Mesenchymal stem cell (in vitro differentiated cells and primary cell): Measurements from ENCODE around the gene ATOSB.

Experiments
- DNase-seq: peaks from one replicate; pipeline ENCODE4 v3.0.0-alpha.2; 2013
- H2AFZ ChIP-seq: one replicate; pipeline ENCODE4 v1.6.1; 2013; ENCODE audit warnings: low read depth, mild to moderate bottlenecking, control low read depth, inconsistent platforms, low read length, moderate library complexity
- H2AK5ac ChIP-seq: 2 replicates; pipeline ENCODE4 v1.6.1; 2013; ENCODE audit warnings: low read length, moderate library complexity, mild to moderate bottlenecking, inconsistent platforms; ENCODE audit not compliant: severe bottlenecking
- H2BK120ac ChIP-seq: one replicate; pipeline ENCODE4 v1.6.1; 2013; ENCODE audit warnings: low read depth, mild to moderate bottlenecking, inconsistent platforms, low read length, moderate library complexity
- H2BK12ac ChIP-seq, 2 experiments: one replicate each; pipeline ENCODE4 v1.6.1; 2013; ENCODE audit warnings: inconsistent platforms in 2 of 2, low read length in 2 of 2, mild to moderate bottlenecking in 2 of 2, moderate library complexity in 2 of 2, control low read depth in 1 of 2
- H2BK15ac ChIP-seq: one replicate; pipeline ENCODE4 v1.6.1; 2013; ENCODE audit warnings: mild to moderate bottlenecking, low read depth, inconsistent platforms; ENCODE audit not compliant: poor library complexity, severe bottlenecking
- H2BK5ac ChIP-seq: 2 replicates; pipeline ENCODE4 v1.6.1; 2013; ENCODE audit warnings: low read depth, mild to moderate bottlenecking, low read length, control low read depth, inconsistent platforms; ENCODE audit not compliant: poor library complexity, severe bottlenecking
- H3K14ac ChIP-seq, 2 experiments: one replicate each; pipeline ENCODE4 v1.6.1; 2013; ENCODE audit warnings: inconsistent platforms in 2 of 2, low read length in 2 of 2, control low read depth in 1 of 2, mild to moderate bottlenecking in 1 of 2, moderate library complexity in 1 of 2
- H3K18ac ChIP-seq, 2 experiments: one replicate each; pipeline ENCODE4 v1.6.1; 2013; ENCODE audit warnings: inconsistent platforms in 2 of 2, low read length in 2 of 2, control low read depth in 1 of 2, low read depth in 1 of 2, mild to moderate bottlenecking in 1 of 2
- H3K23ac ChIP-seq, 2 experiments: one replicate each; pipeline ENCODE4 v1.6.1; 2013; ENCODE audit warnings: inconsistent platforms in 2 of 2, low read length in 2 of 2, mild to moderate bottlenecking in 2 of 2, moderate library complexity in 2 of 2, control low read depth in 1 of 2
- H3K27ac ChIP-seq: 2 replicates; pipeline ENCODE4 v1.5.1; 2013; ENCODE audit warnings: mild to moderate bottlenecking, moderate library complexity, low read length, control low read depth, inconsistent platforms; ENCODE audit not compliant: poor library complexity, severe bottlenecking
- H3K27me3 ChIP-seq, 2 experiments: 2 replicates each; pipeline versions ENCODE4 v1.6.1 to v1.7.0; 2013; ENCODE audit warnings: low read length in 2 of 2, mild to moderate bottlenecking in 2 of 2, moderate library complexity in 2 of 2, control low read depth in 1 of 2, inconsistent platforms in 1 of 2; ENCODE audit not compliant: control insufficient read depth in 1 of 2, insufficient read depth in 1 of 2
- H3K36me3 ChIP-seq, 2 experiments: 2 replicates each; pipeline versions ENCODE4 v1.6.1 to v1.7.0; 2013; ENCODE audit warnings: low read length in 2 of 2, control low read depth in 1 of 2, inconsistent platforms in 1 of 2, low read depth in 1 of 2, mild to moderate bottlenecking in 1 of 2; ENCODE audit not compliant: insufficient read depth in 2 of 2, control insufficient read depth in 1 of 2
- H3K4ac ChIP-seq, 2 experiments: one replicate each; pipeline ENCODE4 v1.6.1; 2013; ENCODE audit warnings: inconsistent platforms in 2 of 2, low read length in 2 of 2, mild to moderate bottlenecking in 2 of 2, moderate library complexity in 2 of 2, control low read depth in 1 of 2, low read depth in 1 of 2
- H3K4me1 ChIP-seq: 2 replicates; pipeline ENCODE4 v1.6.1; 2013; ENCODE audit warnings: low read depth, low read length, control low read depth; ENCODE audit not compliant: control insufficient read depth, insufficient read depth
- H3K4me2 ChIP-seq: 2 replicates; pipeline ENCODE4 v1.6.1; 2013; ENCODE audit warnings: low read length, mild to moderate bottlenecking, inconsistent platforms; ENCODE audit not compliant: poor library complexity, severe bottlenecking
- H3K4me3 ChIP-seq, 2 experiments: 2 replicates each; pipeline versions ENCODE4 v1.5.1 to v1.7.0; 2013; ENCODE audit warnings: low read length in 2 of 2, mild to moderate bottlenecking in 2 of 2, control low read depth in 1 of 2, low read depth in 1 of 2; ENCODE audit not compliant: insufficient read depth in 1 of 2
- H3K79me1 ChIP-seq: replicated peaks from 2 replicates; pipeline ENCODE4 v1.6.1; 2013; ENCODE audit warnings: mild to moderate bottlenecking, control low read depth, low read length, inconsistent platforms; ENCODE audit not compliant: poor library complexity, severe bottlenecking
- H3K9ac ChIP-seq: 2 replicates; pipeline ENCODE4 v1.7.0; 2013; ENCODE audit warnings: mild to moderate bottlenecking, low read length, moderate library complexity
- H3K9me3 ChIP-seq: 2 replicates; pipeline ENCODE4 v1.7.0; 2013; ENCODE audit warnings: mild to moderate bottlenecking, low read length; ENCODE audit not compliant: control insufficient read depth
- H4K8ac ChIP-seq: one replicate; pipeline ENCODE4 v1.6.1; 2013; ENCODE audit warnings: inconsistent platforms, mild to moderate bottlenecking, low read length, moderate library complexity
- H4K91ac ChIP-seq: one replicate; pipeline ENCODE4 v1.6.1; 2013; ENCODE audit warnings: mild to moderate bottlenecking, low read length, inconsistent platforms
- WGBS: methylation state at CpG from one replicate; pipeline ENCODE4 v1.1.7; 2013; ENCODE audit warnings: mixed read lengths; 5-methylcytosine and 5-hydroxymethylcytosine counted together

The ATOSB gene

DNA sequence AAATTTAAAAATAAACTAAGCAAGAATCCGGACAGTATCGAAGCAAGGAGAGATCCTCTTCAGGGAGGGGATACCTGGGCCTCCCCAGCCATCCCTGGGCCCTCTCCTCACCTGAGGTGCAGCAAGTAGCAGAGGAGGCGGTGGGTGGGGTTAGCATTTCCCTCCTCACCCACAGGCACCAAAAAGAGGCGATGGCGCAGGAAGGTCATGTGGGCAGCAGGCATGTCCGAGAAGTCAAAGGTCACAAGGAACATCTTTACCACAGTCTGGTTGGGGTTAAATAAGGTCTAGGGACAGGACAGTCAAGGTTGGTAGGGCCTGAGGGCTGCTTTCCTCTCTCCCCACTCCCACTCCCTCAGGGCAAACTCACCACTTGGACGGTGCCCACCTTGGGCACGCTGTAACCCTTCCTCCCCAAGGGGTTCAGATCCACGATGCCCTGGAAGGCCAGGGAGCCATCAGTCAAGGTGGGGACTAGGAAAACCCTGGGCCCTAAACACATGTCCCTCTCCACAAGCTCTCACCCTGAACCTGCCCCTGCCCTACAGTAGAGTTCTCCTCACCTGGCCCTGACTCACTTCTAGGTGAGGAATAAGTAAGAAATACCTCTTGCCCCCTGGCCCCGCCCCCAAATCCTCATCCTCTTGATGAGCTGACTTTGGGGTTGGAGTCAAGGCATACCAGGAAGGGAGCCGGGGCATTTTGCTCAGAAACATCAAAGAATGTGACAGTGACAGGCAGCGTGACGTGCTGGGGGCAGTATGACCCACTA, 9.9 kb downstream of the ATOSB start:
- Histone ChIP-seq H3K14ac (no peak overlapping the region), H2AFZ (no peak overlapping the region), H2BK5ac (no peak overlapping the region), H3K4me1 (peaks cover 34% of the 10 kb centered on the region), H3K27me3 (no peaks in the 10 kb centered on the region), H2AK5ac (no peak overlapping the region), H3K4ac (no peak overlapping the region), H2BK15ac (no peak overlapping the region), H3K79me1 (peaks cover 55% of the 10 kb centered on the region), H4K91ac (no peak overlapping the region), H3K9ac (peak overlapping the region; percentile 99), H2BK12ac (no peak overlapping the region), H3K9me3 (no peaks in the 10 kb centered on the region), H3K4me3 (no peak overlapping the region), H3K23ac (no peak overlapping the region), H3K27ac (no peak overlapping the region), H4K8ac (no peak overlapping the region), H3K36me3 (peaks cover 62 to 73% of the 10 kb centered on the region in 2 experiments), H3K4me2 (no peak overlapping the region), H3K18ac (no peak overlapping the region), H2BK120ac (no peak overlapping the region)
- over 99% methylated on average over 9 of the region's 13 CpGs for WGBS
- DNase-seq, result no peak

DNA sequence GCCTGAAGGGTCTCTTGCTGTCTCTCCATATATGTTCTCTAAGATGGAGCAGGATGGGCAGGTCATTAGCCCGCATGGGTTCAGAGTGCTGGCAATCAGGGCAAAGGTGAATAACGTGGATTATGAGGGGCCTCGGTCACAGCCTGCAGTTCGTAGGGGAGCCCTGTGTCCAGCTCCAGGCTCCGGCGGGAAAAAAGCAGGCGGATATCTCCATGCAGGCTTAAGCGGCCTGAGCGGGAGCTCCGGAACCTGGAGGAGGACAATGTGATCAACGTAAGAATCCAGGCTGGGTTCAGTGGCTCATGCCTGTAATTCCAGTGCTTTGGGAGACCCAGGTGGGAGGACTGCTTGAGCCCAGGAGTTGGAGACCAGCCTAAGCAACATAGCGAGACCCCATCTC, 10.5 kb downstream of the ATOSB start:
- no peak overlapping the region for H2BK12ac ChIP-seq
- H3K23ac ChIP-seq, result no peak overlapping the region
- H3K27me3 ChIP-seq, result no peaks in the 10 kb centered on the region
- H2BK5ac ChIP-seq, result no peak overlapping the region
- peaks cover 29% of the 10 kb centered on the region for H3K4me1 ChIP-seq
- H3K4me2 ChIP-seq, result no peak overlapping the region
- H3K14ac ChIP-seq, result no peak overlapping the region
- H3K79me1 ChIP-seq, result peaks cover 60% of the 10 kb centered on the region
- H2AK5ac ChIP-seq, result no peak overlapping the region
- no peaks in the 10 kb centered on the region for H3K9me3 ChIP-seq
- no peak overlapping the region for H3K27ac ChIP-seq
- peak overlapping the region; percentile 99 for H3K9ac ChIP-seq
- DNase-seq, result no peak
- H4K91ac ChIP-seq, result no peak overlapping the region
- no peak overlapping the region for H2AFZ ChIP-seq
- no peak overlapping the region for H2BK15ac ChIP-seq
- no peak overlapping the region for H3K18ac ChIP-seq
- no peak overlapping the region for H3K4me3 ChIP-seq
- WGBS, result 97% methylated on average over 11 of the region's 12 CpGs
- H2BK120ac ChIP-seq, result no peak overlapping the region
- no peak overlapping the region for H3K4ac ChIP-seq
- H3K36me3 ChIP-seq, result peaks cover 67 to 79% of the 10 kb centered on the region in 2 experiments
- H4K8ac ChIP-seq, result no peak overlapping the region

DNA sequence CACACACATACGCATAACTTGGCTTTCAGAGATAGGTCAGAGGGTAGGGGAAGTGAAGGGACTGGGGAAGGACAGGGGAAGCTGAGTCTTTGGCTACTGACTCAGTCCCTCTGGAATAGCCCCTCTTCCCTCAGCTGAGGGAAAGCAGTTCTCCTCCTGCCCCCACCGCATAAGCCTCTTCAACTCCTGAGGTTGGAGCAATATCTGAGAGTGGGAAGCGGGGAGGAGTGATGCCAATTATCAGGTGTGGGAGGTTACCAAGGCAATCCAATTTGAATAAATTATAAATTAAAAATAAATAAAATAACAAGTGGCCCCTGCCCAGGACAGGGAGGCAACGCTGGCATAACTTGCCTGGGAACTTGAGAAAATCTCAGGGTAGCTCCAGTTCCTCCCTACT, 11.1 kb downstream of the ATOSB start:
- Histone ChIP-seq H3K79me1 (peaks cover 61% of the 10 kb centered on the region), H2BK120ac (no peak overlapping the region), H3K9ac (peak overlapping the region; percentile 99), H3K27me3 (no peaks in the 10 kb centered on the region), H3K14ac (no peak overlapping the region), H2BK12ac (no peak overlapping the region), H3K4me2 (no peak overlapping the region), H2BK5ac (no peak overlapping the region), H3K4me1 (peaks cover 25% of the 10 kb centered on the region), H3K23ac (no peak overlapping the region), H3K4me3 (no peak overlapping the region), H3K18ac (no peak overlapping the region), H4K8ac (no peak overlapping the region), H3K36me3 (peaks cover 73 to 85% of the 10 kb centered on the region in 2 experiments), H2BK15ac (no peak overlapping the region), H3K9me3 (no peaks in the 10 kb centered on the region), H4K91ac (no peak overlapping the region), H2AFZ (no peak overlapping the region), H2AK5ac (no peak overlapping the region), H3K4ac (no peak overlapping the region), H3K27ac (no peak overlapping the region)
- DNase-seq, result no peak
- 90% methylated on average over 2 of the region's 4 CpGs for WGBS

DNA sequence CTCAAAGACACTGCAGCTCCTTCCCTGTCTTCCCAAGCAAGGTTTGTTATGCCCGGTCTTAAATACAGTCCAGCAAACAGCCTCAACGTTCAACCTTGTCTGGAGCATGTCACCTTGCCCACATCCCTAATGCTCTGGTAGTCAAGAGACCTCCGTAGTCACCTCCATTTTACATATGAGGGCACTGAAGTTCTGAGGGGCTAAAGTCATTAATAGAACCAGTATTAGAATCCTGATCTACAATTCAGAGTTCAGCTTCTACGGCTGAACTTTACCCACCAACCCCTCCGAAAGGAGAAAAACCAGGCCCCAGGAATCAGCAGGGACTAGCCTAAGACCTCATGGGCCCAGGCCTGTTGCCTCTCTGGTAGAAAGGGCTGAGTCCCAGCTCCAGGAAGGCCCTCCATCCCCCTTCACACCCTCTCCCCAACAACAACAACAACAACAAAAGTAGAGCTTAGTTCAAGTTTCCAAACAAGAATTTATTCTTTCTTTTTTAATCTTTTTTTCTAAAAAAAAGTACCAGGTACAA, 11.9 kb downstream of the ATOSB start:
- no peak overlapping the region for H2BK5ac ChIP-seq
- H2BK12ac ChIP-seq, result no peak overlapping the region
- peak overlapping the region; percentile 76 for H3K4me2 ChIP-seq
- H3K36me3 ChIP-seq, result peaks cover 69 to 81% of the 10 kb centered on the region in 2 experiments
- no peak overlapping the region for H3K18ac ChIP-seq
- no peaks in the 10 kb centered on the region for H3K9me3 ChIP-seq
- H3K27ac ChIP-seq, result peak overlapping the region; percentile 38
- no peak overlapping the region for H2AFZ ChIP-seq
- no peak overlapping the region for H3K4ac ChIP-seq
- H3K9ac ChIP-seq, result peak overlapping the region; percentile 99
- peaks cover 57% of the 10 kb centered on the region for H3K79me1 ChIP-seq
- no peak overlapping the region for H4K91ac ChIP-seq
- DNase-seq, result no peak
- H3K4me3 ChIP-seq, result peak overlapping the region in 1 of 2 experiments; percentile 94
- no peaks in the 10 kb centered on the region for H3K27me3 ChIP-seq
- peaks cover 19% of the 10 kb centered on the region for H3K4me1 ChIP-seq
- no peak overlapping the region for H3K14ac ChIP-seq
- H3K23ac ChIP-seq, result no peak overlapping the region
- H4K8ac ChIP-seq, result peak overlapping the region; percentile 52
- H2BK120ac ChIP-seq, result no peak overlapping the region
- no peak overlapping the region for H2AK5ac ChIP-seq
- no peak overlapping the region for H2BK15ac ChIP-seq
- 58% methylated on average over 5 of the region's 5 CpGs for WGBS
